CD4-positive, alpha-beta T cell treated with Interferon gamma for 1 hour (primary cell): ENCODE data around the gene RNASE13.
"Not testable (repeated sequence)": the region's sequence is repeated elsewhere in the genome, so short reads cannot be mapped to it uniquely, and the experiment has no call there.

Experiments
- DNase-seq: peaks from one replicate; pipeline ENCODE4 v3.0.0-alpha.2; 2020

RNASE13 gene

GRCh38 chr14:21040941-21041340, 6.3 kb upstream of the RNASE13 start:
- not testable (repeated sequence) for DNase-seq

GRCh38 chr14:21040370-21040925, 5.8 kb upstream of the RNASE13 start:
- DNase-seq = no peak

GRCh38 chr14:21039585-21040369, 5.2 kb upstream of the RNASE13 start:
- no peak for DNase-seq

GRCh38 chr14:21038441-21039422, 4.1 kb upstream of the RNASE13 start:
- no peak for DNase-seq

GRCh38 chr14:21037156-21037555, 2.5 kb upstream of the RNASE13 start:
- DNase-seq = no peak

GRCh38 chr14:21036751-21037150, 2.1 kb upstream of the RNASE13 start:
- no peak for DNase-seq

GRCh38 chr14:21033133-21033698, 1.4 kb downstream of the RNASE13 start:
- no peak for DNase-seq

- DNase-seq = no peak
These were observed 2.1 kb downstream of the RNASE13 start for GRCh38 chr14:21032326-21033132.

- no peak for DNase-seq
These were observed 4.1 kb downstream of the RNASE13 start for GRCh38 chr14:21030531-21030930.

- no peak for DNase-seq
These were observed 4.7 kb downstream of the RNASE13 start, which contains the start of gene TPPP2 for GRCh38 chr14:21029917-21030316. Gene TPPP2 (plus strand): TSS chr14:21030217. CDS start chr14:21030582, 365 bp downstream.

GRCh38 chr14:21026988-21027315, 7.7 kb downstream of the RNASE13 start:
- DNase-seq = no peak

- no peak for DNase-seq
These were observed 8.2 kb downstream of the RNASE13 start for GRCh38 chr14:21026274-21026987.

- no peak for DNase-seq
These were observed 9.0 kb downstream of the RNASE13 start for GRCh38 chr14:21025371-21026273.

- peak; percentile 79 for DNase-seq
These were observed 9.8 kb downstream of the RNASE13 start, which contains the start of gene NDRG2 for GRCh38 chr14:21024585-21025370. Gene NDRG2 (minus strand): TSS chr14:21025061. CDS start chr14:21023315, 1,746 bp downstream.

GRCh38 chr14:21023817-21024584, 10.6 kb downstream of the RNASE13 start:
- DNase-seq = no peak

- no peak for DNase-seq
These were observed 11.4 kb downstream of the RNASE13 start for GRCh38 chr14:21023174-21023573.

GRCh38 chr14:21022686-21023085, 11.9 kb downstream of the RNASE13 start:
- no peak for DNase-seq

GRCh38 chr14:21020977-21021545, 13.5 kb downstream of the RNASE13 start:
- no peak for DNase-seq
